K562 (cell line): ENCODE measurements around the gene KCTD4. TPM values are rescaled to one million over a fixed set of nuclear protein-coding genes. Genes with fewer than 3 reads are reported as not detected.

ENCODE experiments used
- polyA plus RNA-seq, 8 experiments: library from polyadenylated mRNA; depleted of rRNA in 4 of 8; stranded (reverse) in 5 of 8; unstranded in 3 of 8; fragments of >200 nt; fragmentation: Nextera tagmentation in 2 of 8; fragmentation: Illumina TruSeq in 1 of 8; extraction: Ambion mirVana in 2 of 8; extraction: Trizol in 1 of 8; gene quantifications; 2 replicates each; pipeline versions ENCODE4 v1.2.1 to v1.2.3, GENCODE V29; 2011 to 2014; ENCODE audit warnings: inconsistent platforms in 1 of 8, missing spikeins in 1 of 8
- total RNA-seq, 7 experiments: library from RNA; depleted of rRNA in 6 of 7; stranded (reverse); fragments of >200 nt in 6 of 7; fragmentation: Illumina TruSeq in 2 of 7; extraction: Trizol in 2 of 7; gene quantifications; 2 replicates each; pipeline versions ENCODE4 v1.2.1 to v1.2.3, GENCODE V29; 2011 to 2021; ENCODE audit warnings: low replicate concordance in 1 of 7

Gene KCTD4
- total and polyA plus RNA-seq, 9 of the 15 experiments (the other 6 are each of a cell fraction or from before 2014, with no cell fraction given): not detected

Other genes starting within 250 kb of the KCTD4 start
- gene NUFIP1, start 211.6 kb downstream of the KCTD4 start, total RNA-seq (2014; rRNA removed): 2.7 and 4.9 TPM in 2 replicates
- 8.4 and 10.1 TPM in 2 replicates for gene NUFIP1, start 211.6 kb downstream of the KCTD4 start, total RNA-seq (2014; rRNA removed; fragmentation: Illumina TruSeq; extraction: Trizol)
- gene NUFIP1, start 211.6 kb downstream of the KCTD4 start, total RNA-seq (2015; rRNA removed; fragmentation: Illumina TruSeq; extraction: Trizol): 9.3 and 9.4 TPM in 2 replicates
- 7.2 and 7.8 TPM in 2 replicates for gene NUFIP1, start 211.6 kb downstream of the KCTD4 start, total RNA-seq (2021)
- 1.2 and 2.9 TPM in 2 replicates for gene NUFIP1, start 211.6 kb downstream of the KCTD4 start, polyA plus RNA-seq (2011; rRNA removed)
- gene NUFIP1, start 211.6 kb downstream of the KCTD4 start, polyA plus RNA-seq (2014; fragmentation: Illumina TruSeq; extraction: Trizol): 8.7 and 9.7 TPM in 2 replicates
- gene NUFIP1, start 211.6 kb downstream of the KCTD4 start, polyA plus RNA-seq (2014; fragmentation: Nextera tagmentation; extraction: Ambion mirVana): 1 to 10 TPM; 2.6 TPM
- gene NUFIP1, start 211.6 kb downstream of the KCTD4 start, polyA plus RNA-seq (2014; rRNA removed): 3.5 and 4.1 TPM in 2 replicates
- 13.2 and 25.4 TPM in 2 replicates for gene GPALPP1, start 211.5 kb downstream of the KCTD4 start, total RNA-seq (2014; rRNA removed)
- gene GPALPP1, start 211.5 kb downstream of the KCTD4 start, total RNA-seq (2014; rRNA removed; fragmentation: Illumina TruSeq; extraction: Trizol): 21.8 and 23.9 TPM in 2 replicates
- 22.3 and 23.2 TPM in 2 replicates for gene GPALPP1, start 211.5 kb downstream of the KCTD4 start, total RNA-seq (2015; rRNA removed; fragmentation: Illumina TruSeq; extraction: Trizol)
- 16.8 and 18.4 TPM in 2 replicates for gene GPALPP1, start 211.5 kb downstream of the KCTD4 start, total RNA-seq (2021)
- gene GPALPP1, start 211.5 kb downstream of the KCTD4 start, polyA plus RNA-seq (2011; rRNA removed): 16.4 and 21.0 TPM in 2 replicates
- gene GPALPP1, start 211.5 kb downstream of the KCTD4 start, polyA plus RNA-seq (2014; fragmentation: Illumina TruSeq; extraction: Trizol): 17.0 and 18.5 TPM in 2 replicates
- 10 to 100 TPM in 1 of 2 experiments, 1 to 10 TPM in 1; 8.1 to 13.1 TPM for gene GPALPP1, start 211.5 kb downstream of the KCTD4 start, polyA plus RNA-seq (2014; fragmentation: Nextera tagmentation; extraction: Ambion mirVana)
- 19.0 and 21.8 TPM in 2 replicates for gene GPALPP1, start 211.5 kb downstream of the KCTD4 start, polyA plus RNA-seq (2014; rRNA removed)
- gene GTF2F2, start 80.5 kb downstream of the KCTD4 start, total RNA-seq (2014; rRNA removed): 27.8 and 32.4 TPM in 2 replicates
- 44.8 and 52.0 TPM in 2 replicates for gene GTF2F2, start 80.5 kb downstream of the KCTD4 start, total RNA-seq (2014; rRNA removed; fragmentation: Illumina TruSeq; extraction: Trizol)
- gene GTF2F2, start 80.5 kb downstream of the KCTD4 start, total RNA-seq (2015; rRNA removed; fragmentation: Illumina TruSeq; extraction: Trizol): 35.4 and 38.3 TPM in 2 replicates
- 30.5 and 32.3 TPM in 2 replicates for gene GTF2F2, start 80.5 kb downstream of the KCTD4 start, total RNA-seq (2021)
- 20.4 and 24.4 TPM in 2 replicates for gene GTF2F2, start 80.5 kb downstream of the KCTD4 start, polyA plus RNA-seq (2011; rRNA removed)
- gene GTF2F2, start 80.5 kb downstream of the KCTD4 start, polyA plus RNA-seq (2014; fragmentation: Illumina TruSeq; extraction: Trizol): 28.4 and 32.8 TPM in 2 replicates
- 10 to 100 TPM; 19.7 to 22.6 TPM for gene GTF2F2, start 80.5 kb downstream of the KCTD4 start, polyA plus RNA-seq (2014; fragmentation: Nextera tagmentation; extraction: Ambion mirVana)
- gene GTF2F2, start 80.5 kb downstream of the KCTD4 start, polyA plus RNA-seq (2014; rRNA removed): 33.5 and 39.9 TPM in 2 replicates
- 658 and 687 TPM in 2 replicates for gene TPT1, start 140.1 kb upstream of the KCTD4 start, total RNA-seq (2014; rRNA removed)
- 1,890 and 2,065 TPM in 2 replicates for gene TPT1, start 140.1 kb upstream of the KCTD4 start, total RNA-seq (2014; rRNA removed; fragmentation: Illumina TruSeq; extraction: Trizol)
- gene TPT1, start 140.1 kb upstream of the KCTD4 start, total RNA-seq (2015; rRNA removed; fragmentation: Illumina TruSeq; extraction: Trizol): 1,896 and 1,906 TPM in 2 replicates
- 1,201 and 1,281 TPM in 2 replicates for gene TPT1, start 140.1 kb upstream of the KCTD4 start, total RNA-seq (2021)
- gene TPT1, start 140.1 kb upstream of the KCTD4 start, polyA plus RNA-seq (2011; rRNA removed): 2,188 and 2,403 TPM in 2 replicates
- gene TPT1, start 140.1 kb upstream of the KCTD4 start, polyA plus RNA-seq (2014; fragmentation: Illumina TruSeq; extraction: Trizol): 2,213 and 2,508 TPM in 2 replicates
- 100 to 1,000 TPM; 602 to 615 TPM for gene TPT1, start 140.1 kb upstream of the KCTD4 start, polyA plus RNA-seq (2014; fragmentation: Nextera tagmentation; extraction: Ambion mirVana)
- 1,757 and 1,784 TPM in 2 replicates for gene TPT1, start 140.1 kb upstream of the KCTD4 start, polyA plus RNA-seq (2014; rRNA removed)
- 2.0 and 3.6 TPM in 2 replicates for gene SLC25A30, start 217.3 kb upstream of the KCTD4 start, total RNA-seq (2014; rRNA removed)
- gene SLC25A30, start 217.3 kb upstream of the KCTD4 start, total RNA-seq (2014; rRNA removed; fragmentation: Illumina TruSeq; extraction: Trizol): 6.0 and 7.1 TPM in 2 replicates
- 5.2 and 5.6 TPM in 2 replicates for gene SLC25A30, start 217.3 kb upstream of the KCTD4 start, total RNA-seq (2015; rRNA removed; fragmentation: Illumina TruSeq; extraction: Trizol)
- gene SLC25A30, start 217.3 kb upstream of the KCTD4 start, total RNA-seq (2021): 6.9 and 9.6 TPM in 2 replicates
- 5.3 and 8.8 TPM in 2 replicates for gene SLC25A30, start 217.3 kb upstream of the KCTD4 start, polyA plus RNA-seq (2011; rRNA removed)
- gene SLC25A30, start 217.3 kb upstream of the KCTD4 start, polyA plus RNA-seq (2014; fragmentation: Illumina TruSeq; extraction: Trizol): 9.3 and 11.1 TPM in 2 replicates
- gene SLC25A30, start 217.3 kb upstream of the KCTD4 start, polyA plus RNA-seq (2014; fragmentation: Nextera tagmentation; extraction: Ambion mirVana): 1 to 10 TPM; 1.1 to 1.6 TPM
- gene SLC25A30, start 217.3 kb upstream of the KCTD4 start, polyA plus RNA-seq (2014; rRNA removed): 5.8 and 8.9 TPM in 2 replicates